Keratinocyte (primary cell): ENCODE measurements around the gene ABCC3. TPM values are rescaled to one million over a fixed set of nuclear protein-coding genes. Genes with fewer than 3 reads are reported as not detected.
A peak's percentile ranks its signal among the peaks of the same experiment; 100 is the strongest.

ENCODE experiments used
- DNase-seq: peaks from one replicate; pipeline ENCODE4 v3.0.0-alpha.2; 2011; ENCODE audit warnings: low read depth, missing footprints, low spot score
- FAIRE-seq: peaks from 2 replicates; lab custom pipeline; 2011; peaks lifted over from hg19 to GRCh38; lab: Jason Lieb, UNC
- H2AFZ ChIP-seq: 2 replicates; pipeline ENCODE4 v1.6.0; 2012; ENCODE audit warnings: low read length, control low read depth, inconsistent platforms; ENCODE audit not compliant: control insufficient read depth
- H3K27ac ChIP-seq: 2 replicates; pipeline ENCODE4 v1.5.1; 2011; ENCODE audit warnings: low read length; ENCODE audit not compliant: control insufficient read depth, insufficient read depth
- H3K27me3 ChIP-seq: 3 replicates; pipeline ENCODE4 v1.6.0; 2011; ENCODE audit warnings: low read length; ENCODE audit not compliant: control insufficient read depth, insufficient read depth; ENCODE audit errors: extremely low read depth
- H3K36me3 ChIP-seq, 2 experiments: 2 replicates in 1 of 2; 3 replicates in 1 of 2; pipeline ENCODE4 v1.5.1; 2011; ENCODE audit warnings: low read length in 2 of 2, mild to moderate bottlenecking in 1 of 2; ENCODE audit not compliant: control insufficient read depth in 2 of 2, insufficient read depth in 2 of 2; ENCODE audit errors: extremely low read depth in 1 of 2
- H3K4me1 ChIP-seq: 3 replicates; pipeline ENCODE4 v1.5.1; 2011; ENCODE audit warnings: low read length; ENCODE audit not compliant: control insufficient read depth, insufficient read depth; ENCODE audit errors: extremely low read depth
- H3K4me2 ChIP-seq: 3 replicates; pipeline ENCODE4 v1.6.0; 2011; ENCODE audit warnings: low read depth, low read length; ENCODE audit not compliant: control insufficient read depth, insufficient read depth; ENCODE audit errors: extremely low read depth
- H3K4me3 ChIP-seq, 3 experiments: fragments of 200-600 bp in 1 of 3; sonication (generic) in 1 of 3; 2 replicates in 2 of 3; 3 replicates in 1 of 3; pipeline ENCODE4 v1.5.1; 2011 to 2016; ENCODE audit warnings: low read length in 3 of 3, mild to moderate bottlenecking in 3 of 3, control low read depth in 2 of 3, inconsistent platforms in 1 of 3, low read depth in 1 of 3, mixed read lengths in 1 of 3, mixed run types in 1 of 3, moderate library complexity in 1 of 3; ENCODE audit not compliant: control insufficient read depth in 2 of 3, insufficient read depth in 2 of 3; ENCODE audit errors: extremely low read depth in 1 of 3
- H3K79me2 ChIP-seq: 2 replicates; pipeline ENCODE4 v1.6.0; 2012; ENCODE audit warnings: low read length; ENCODE audit not compliant: control insufficient read depth, insufficient read depth
- H3K9ac ChIP-seq: 3 replicates; pipeline ENCODE4 v1.6.0; 2011; ENCODE audit warnings: low read length; ENCODE audit not compliant: control insufficient read depth, insufficient read depth; ENCODE audit errors: extremely low read depth
- H3K9me1 ChIP-seq: 3 replicates; pipeline ENCODE4 v1.6.0; 2011; ENCODE audit warnings: low read length; ENCODE audit not compliant: control insufficient read depth, insufficient read depth; ENCODE audit errors: extremely low read depth
- H3K9me3 ChIP-seq: 2 replicates; pipeline ENCODE4 v1.5.1; 2012; ENCODE audit warnings: low read depth, low read length; ENCODE audit not compliant: control insufficient read depth
- H4K20me1 ChIP-seq: 3 replicates; pipeline ENCODE4 v1.6.0; 2011; ENCODE audit warnings: low read length; ENCODE audit not compliant: control insufficient read depth, insufficient read depth; ENCODE audit errors: extremely low read depth
- EZH2 ChIP-seq: IDR thresholded peaks from one replicate; pipeline ENCODE4 v1.6.1; 2012; ENCODE audit warnings: inconsistent platforms, mild to moderate bottlenecking, low read length, moderate library complexity
- dilution Hi-C: fragments of 300-500 bp; cut with MboI; formaldehyde crosslinking; loops from one replicate; pipeline ENCODE4 v1.7.0; 2020; ENCODE audit warnings: low sequenced_read_pairs; ENCODE audit not compliant: extremely low pct_ligation_motif_present
- polyA plus RNA-seq, 5 experiments: library from polyadenylated mRNA; depleted of rRNA in 3 of 5; stranded (reverse) in 3 of 5; stranded (forward) in 1 of 5; unstranded in 1 of 5; fragments of >200 nt; gene quantifications; 1 replicate in 1 of 5; 2 replicates in 3 of 5; 3 replicates in 1 of 5; pipeline versions ENCODE4 v1.2.1 to v1.2.3, GENCODE V29; 2011 to 2012; ENCODE audit warnings: missing spikeins in 2 of 5, low read depth in 1 of 5, low replicate concordance in 1 of 5
- TF ChIP-seq, protein P1 (sequence below), 3 experiments: IDR thresholded peaks in 1 of 3; conservative IDR thresholded peaks in 1 of 3; optimal IDR thresholded peaks in 1 of 3; 2 replicates in 2 of 3; 3 replicates in 1 of 3; pipeline versions ENCODE3 to v1.5.1; 2011; ENCODE audit warnings: low read length in 3 of 3, mild to moderate bottlenecking in 3 of 3, moderate library complexity in 2 of 3, control low read depth in 1 of 3, inconsistent platforms in 1 of 3; ENCODE audit not compliant: insufficient read depth in 2 of 3; ENCODE audit errors: extremely low read depth in 1 of 3

Gene ABCC3
- polyA plus RNA-seq, 1 donor (not counting 4 experiments of a cell fraction or from before 2014, with no cell fraction given), result 41.7 TPM

DNA sequence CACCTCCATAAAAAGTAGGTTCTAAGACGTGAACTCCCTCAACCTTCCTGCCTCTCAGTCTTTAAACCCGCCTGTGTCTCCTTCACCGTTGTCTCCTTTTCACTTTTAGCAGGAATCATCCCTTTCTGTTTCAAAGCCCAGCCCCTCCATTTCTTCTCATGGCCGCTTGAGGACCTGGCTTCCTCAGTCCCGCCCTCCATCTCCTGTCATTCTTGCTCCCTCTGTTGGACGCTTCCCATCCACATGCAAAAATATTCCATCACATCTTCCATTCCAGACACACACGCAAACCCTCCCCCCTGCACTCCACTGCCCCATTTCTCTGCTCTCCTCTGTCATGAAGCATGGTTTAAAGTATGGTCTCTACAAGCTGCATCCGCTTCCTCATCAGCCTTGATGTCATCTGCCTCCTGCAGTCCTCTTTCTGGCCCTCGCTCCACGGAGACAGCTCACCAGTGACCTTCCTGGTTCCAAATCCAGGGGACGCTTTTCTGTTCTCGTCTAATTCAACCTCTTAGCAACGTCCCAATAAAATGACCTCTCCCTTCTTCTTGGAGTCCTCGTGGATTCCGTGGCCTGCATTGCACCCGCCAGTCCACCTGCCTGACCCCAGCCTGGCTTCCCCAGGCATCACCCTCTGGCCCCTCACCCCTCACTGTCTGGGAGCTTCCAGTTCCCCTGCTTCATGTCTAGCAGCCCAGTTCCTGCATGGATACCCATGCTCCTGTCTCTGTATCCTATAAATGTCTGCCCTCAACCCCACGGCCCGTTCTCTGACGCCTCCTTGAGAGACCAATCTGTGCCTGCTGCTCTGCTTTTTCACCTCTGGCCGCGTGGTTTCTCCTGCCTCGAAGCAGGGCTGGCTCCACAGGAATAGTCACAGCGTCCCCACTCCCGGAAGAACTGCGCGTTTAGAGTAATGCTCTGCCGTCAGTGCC is 46.9 kb downstream of the ABCC3 start:
- FAIRE-seq (peak; percentile 51), DNase-seq (no peak)
- Histone ChIP-seq H3K9me1 (no peaks in the 10 kb centered on the region), H3K9me3 (no peaks in the 10 kb centered on the region), H4K20me1 (no peaks in the 10 kb centered on the region), H3K27ac (no peak overlapping the region), H2AFZ (no peak overlapping the region), H3K4me2 (no peak overlapping the region), H3K9ac (no peak overlapping the region), H3K36me3 (peaks cover 10 to 28% of the 10 kb centered on the region in 2 experiments), H3K27me3 (no peaks in the 10 kb centered on the region), H3K79me2 (no peaks in the 10 kb centered on the region), H3K4me1 (peaks cover 7% of the 10 kb centered on the region), H3K4me3 (no peak overlapping the region)
- dilution Hi-C loops, result no loop called here
- TF ChIP-seq, protein P1, sequence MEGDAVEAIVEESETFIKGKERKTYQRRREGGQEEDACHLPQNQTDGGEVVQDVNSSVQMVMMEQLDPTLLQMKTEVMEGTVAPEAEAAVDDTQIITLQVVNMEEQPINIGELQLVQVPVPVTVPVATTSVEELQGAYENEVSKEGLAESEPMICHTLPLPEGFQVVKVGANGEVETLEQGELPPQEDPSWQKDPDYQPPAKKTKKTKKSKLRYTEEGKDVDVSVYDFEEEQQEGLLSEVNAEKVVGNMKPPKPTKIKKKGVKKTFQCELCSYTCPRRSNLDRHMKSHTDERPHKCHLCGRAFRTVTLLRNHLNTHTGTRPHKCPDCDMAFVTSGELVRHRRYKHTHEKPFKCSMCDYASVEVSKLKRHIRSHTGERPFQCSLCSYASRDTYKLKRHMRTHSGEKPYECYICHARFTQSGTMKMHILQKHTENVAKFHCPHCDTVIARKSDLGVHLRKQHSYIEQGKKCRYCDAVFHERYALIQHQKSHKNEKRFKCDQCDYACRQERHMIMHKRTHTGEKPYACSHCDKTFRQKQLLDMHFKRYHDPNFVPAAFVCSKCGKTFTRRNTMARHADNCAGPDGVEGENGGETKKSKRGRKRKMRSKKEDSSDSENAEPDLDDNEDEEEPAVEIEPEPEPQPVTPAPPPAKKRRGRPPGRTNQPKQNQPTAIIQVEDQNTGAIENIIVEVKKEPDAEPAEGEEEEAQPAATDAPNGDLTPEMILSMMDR (optimal IDR thresholded peaks at IDR 0.05 in 1 of 3, IDR thresholded peaks at IDR 0.05 in 1 of 3, conservative IDR thresholded peaks at IDR 0.05 in 1 of 3; ENCODE audit: extremely low read depth in 1 of 3, insufficient read depth in 2 of 3, low read length in 3 of 3), result peak; percentile 62 to 83 (median 69)
- TF ChIP-seq EZH2, result no peak

DNA sequence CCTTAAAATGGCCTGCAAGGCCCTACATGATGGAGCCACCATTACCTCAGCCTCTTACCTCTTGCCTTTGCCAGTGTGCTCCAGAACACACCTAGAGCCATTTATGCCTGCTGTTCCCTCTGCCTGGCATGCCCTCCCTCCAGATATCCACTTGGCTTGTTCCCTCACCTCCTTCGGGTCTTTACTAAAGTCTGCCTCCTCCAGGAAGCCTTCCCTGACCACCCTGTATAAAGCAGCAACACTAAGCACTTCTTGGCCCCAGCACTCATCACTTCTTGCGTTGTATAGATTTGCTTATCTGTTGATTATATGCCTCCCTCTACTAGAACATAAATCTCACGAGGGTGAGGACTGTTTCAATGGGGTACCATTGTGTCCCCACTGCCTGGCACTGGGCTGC is 47.8 kb downstream of the ABCC3 start:
- no peak overlapping the region for H2AFZ ChIP-seq
- no peak overlapping the region for H3K4me2 ChIP-seq
- no peaks in the 10 kb centered on the region for H4K20me1 ChIP-seq
- H3K79me2 ChIP-seq, result no peaks in the 10 kb centered on the region
- H3K4me1 ChIP-seq, result peaks cover 13% of the 10 kb centered on the region
- TF ChIP-seq EZH2, result no peak
- TF ChIP-seq, protein P1 (optimal IDR thresholded peaks at IDR 0.05 in 1 of 3, IDR thresholded peaks at IDR 0.05 in 1 of 3, conservative IDR thresholded peaks at IDR 0.05 in 1 of 3; ENCODE audit: extremely low read depth in 1 of 3, insufficient read depth in 2 of 3, low read length in 3 of 3), result no peak
- no peaks in the 10 kb centered on the region for H3K9me3 ChIP-seq
- dilution Hi-C loops, result no loop called here
- DNase-seq (no peak), FAIRE-seq (no peak)
- H3K4me3 ChIP-seq, result no peak overlapping the region
- no peaks in the 10 kb centered on the region for H3K27me3 ChIP-seq
- no peaks in the 10 kb centered on the region for H3K9me1 ChIP-seq
- no peak overlapping the region for H3K27ac ChIP-seq
- no peak overlapping the region for H3K9ac ChIP-seq
- H3K36me3 ChIP-seq, result peaks cover 9 to 23% of the 10 kb centered on the region in 2 experiments
